ENCODE data around the gene IDH1. TPM values are rescaled to one million over a fixed set of nuclear protein-coding genes. Genes with fewer than 3 reads are reported as not detected.

IDH1 gene
- total and polyA plus RNA-seq, 7 donors, result 9.7 to 42.6 (median 16.5) TPM

DNA sequence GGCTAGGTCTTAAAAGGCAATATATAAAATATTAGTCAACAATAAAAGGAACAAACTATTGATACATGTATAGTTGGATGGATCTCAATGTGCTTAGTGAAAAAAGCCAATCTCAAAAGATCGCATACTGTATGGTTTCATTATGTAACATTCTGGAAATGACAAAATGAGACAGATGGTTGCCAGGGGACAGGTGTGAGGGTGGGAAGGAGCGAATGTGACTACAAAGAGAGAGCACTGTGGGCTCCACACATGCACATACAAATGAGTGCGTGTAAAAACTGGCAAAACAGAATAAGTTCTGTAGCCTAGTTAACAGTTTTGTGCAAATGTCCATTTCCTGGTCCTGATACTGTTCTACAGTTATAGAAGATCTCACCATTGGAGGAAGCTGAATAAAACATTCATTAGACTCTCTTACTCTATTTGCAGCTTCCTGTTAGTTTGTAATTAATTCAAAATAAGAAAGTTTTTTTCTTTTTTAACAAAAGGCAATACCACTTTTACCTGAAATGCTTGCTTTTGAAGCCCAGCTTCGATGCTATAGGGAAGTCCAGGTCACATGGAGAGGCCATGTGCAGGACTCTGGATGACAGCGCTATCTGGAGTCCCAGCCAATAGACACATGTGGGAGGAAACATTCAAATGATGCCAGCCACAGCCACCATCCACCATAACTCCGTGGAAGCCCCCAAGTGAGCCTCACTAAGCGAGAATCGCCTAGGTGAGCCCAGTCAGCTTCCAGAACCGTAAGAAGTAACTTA is 44.0 kb downstream of the IDH1 start:
- WGBS, 3 donors, result 78 to 80% (median 80%) methylated on average over 9 of the region's 9 CpGs
- ATAC-seq (no peak), DNase-seq (no peak)
- Histone ChIP-seq H3K4me3 (no peak overlapping the region), H3K27me3 (ENCODE audit: insufficient read depth in 3 of 3, low read length in 2 of 3) (no peaks in the 10 kb centered on the region), H3K27ac (no peak overlapping the region), H3K36me3 (ENCODE audit: insufficient read depth in 1 of 2, low read depth in 1 of 2) (no peaks in the 10 kb centered on the region), H3K4me1 (no peaks in the 10 kb centered on the region), H3K9me3 (no peaks in the 10 kb centered on the region)
- TF ChIP-seq CTCF (IDR thresholded peaks at IDR 0.05), result no peak
- intact Hi-C loops (cut with DNase I), result no loop called here

- Histone ChIP-seq H3K36me3 (ENCODE audit: insufficient read depth in 1 of 2, low read depth in 1 of 2) (no peaks in the 10 kb centered on the region), H3K9me3 (no peaks in the 10 kb centered on the region), H3K27me3 (ENCODE audit: insufficient read depth in 3 of 3, low read length in 2 of 3) (no peaks in the 10 kb centered on the region), H3K4me1 (no peaks in the 10 kb centered on the region), H3K27ac (no peak overlapping the region), H3K4me3 (no peak overlapping the region)
- DNase-seq, result no peak
- WGBS, 3 donors, result 81 to 88% (median 87%) methylated on average over 9 of the region's 9 CpGs
- intact Hi-C loops (cut with DNase I), result no loop called here
- no peak for ATAC-seq
- no peak for TF ChIP-seq CTCF (IDR thresholded peaks at IDR 0.05)
These were observed 46.4 kb downstream of the IDH1 start for GRCh38 chr2:208208335-208209085.

DNA sequence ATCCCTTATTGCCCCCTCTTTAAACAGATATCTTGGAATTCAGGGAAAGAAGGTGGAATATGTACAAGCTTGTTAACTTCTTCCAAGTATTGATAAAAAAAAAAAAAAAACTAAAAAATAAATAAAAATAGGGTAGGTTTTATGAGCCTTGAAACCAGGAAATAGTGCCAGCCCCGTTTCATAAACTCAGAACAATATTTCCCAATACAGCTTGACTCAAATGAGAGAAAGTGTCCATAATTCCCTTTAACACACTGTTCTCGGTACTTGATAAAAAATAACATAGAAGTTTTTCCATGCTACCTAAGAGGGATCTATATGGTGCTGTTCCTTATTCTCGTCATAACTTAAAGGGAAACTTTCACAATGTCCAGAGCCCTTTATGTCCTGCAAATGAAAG is 47.1 kb downstream of the IDH1 start:
- Histone ChIP-seq H3K36me3 (ENCODE audit: insufficient read depth in 1 of 2, low read depth in 1 of 2) (no peaks in the 10 kb centered on the region), H3K4me1 (no peaks in the 10 kb centered on the region), H3K9me3 (no peaks in the 10 kb centered on the region), H3K4me3 (no peak overlapping the region), H3K27me3 (ENCODE audit: insufficient read depth in 3 of 3, low read length in 2 of 3) (no peaks in the 10 kb centered on the region), H3K27ac (no peak overlapping the region)
- ATAC-seq, result no peak
- DNase-seq, result no peak
- intact Hi-C loops (cut with DNase I), result no loop called here
- 61 to 75% (median 62%) methylated on average over 3 of the region's 3 CpGs for WGBS, 3 donors
- no peak for TF ChIP-seq CTCF (IDR thresholded peaks at IDR 0.05)

DNA sequence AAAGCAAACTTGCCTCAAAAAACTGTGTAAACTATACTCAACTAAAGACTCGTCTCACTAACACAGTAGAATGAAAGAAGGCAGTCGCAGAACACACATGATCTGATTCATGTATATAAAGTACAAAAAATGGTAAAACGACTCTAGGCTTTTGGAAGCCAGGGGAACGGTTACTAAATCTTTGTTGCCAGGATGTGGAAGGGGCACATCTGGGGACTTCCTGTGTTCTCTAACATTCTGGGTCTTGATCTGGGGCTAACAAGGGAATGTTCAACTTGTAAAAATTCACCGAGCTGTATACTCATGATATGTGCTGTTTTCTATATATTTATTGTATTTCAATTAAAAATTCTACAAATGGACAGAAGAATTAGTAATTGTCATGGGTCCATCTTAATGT is 50.7 kb downstream of the IDH1 start:
- intact Hi-C loops (cut with DNase I), result no loop called here
- no peaks in the 10 kb centered on the region for H3K9me3 ChIP-seq
- TF ChIP-seq CTCF (IDR thresholded peaks at IDR 0.05), result no peak
- ATAC-seq (no peak), DNase-seq (no peak)
- H3K27me3 ChIP-seq (ENCODE audit: insufficient read depth in 3 of 3, low read length in 2 of 3), result no peaks in the 10 kb centered on the region
- no peaks in the 10 kb centered on the region for H3K36me3 ChIP-seq (ENCODE audit: insufficient read depth in 1 of 2, low read depth in 1 of 2)
- WGBS, 3 donors, result 31 to 35% (median 33%) methylated on average over 5 of the region's 5 CpGs
- H3K27ac ChIP-seq, result no peak overlapping the region
- no peak overlapping the region for H3K4me3 ChIP-seq
- no peaks in the 10 kb centered on the region for H3K4me1 ChIP-seq
